Mesothelial cell of epicardium (in vitro differentiated cells): ENCODE results near the gene SOX6. TPM values are rescaled to one million over a fixed set of nuclear protein-coding genes. Genes with fewer than 3 reads are reported as not detected.

Source experiments
- DNase-seq, 2 experiments: peaks; one replicate each; pipeline ENCODE4 v3.0.0; 2021; ENCODE audit warnings: low spot score in 2 of 2; ENCODE audit not compliant: unreplicated experiment in 2 of 2
- H3K27ac Mint-ChIP-seq: 2 replicates; pipeline ENCODE4 v1.8.0; 2021; ENCODE audit warnings: mixed read lengths
- H3K27me3 Mint-ChIP-seq: 2 replicates; pipeline ENCODE4 v1.8.0; 2021; ENCODE audit warnings: low read depth, mixed read lengths
- H3K36me3 Mint-ChIP-seq: 2 replicates; pipeline ENCODE4 v1.8.0; 2021; ENCODE audit warnings: mixed read lengths
- H3K4me1 Mint-ChIP-seq: 2 replicates; pipeline ENCODE4 v1.8.0; 2021; ENCODE audit warnings: mixed read lengths
- H3K4me3 Mint-ChIP-seq: 2 replicates; pipeline ENCODE4 v1.8.0; 2021; ENCODE audit warnings: mild to moderate bottlenecking, moderate library complexity, mixed read lengths
- H3K9me3 Mint-ChIP-seq: 2 replicates; pipeline ENCODE4 v1.8.0; 2021; ENCODE audit warnings: mixed read lengths
- CTCF ChIP-seq: fragments of 200-600 bp; sonication (generic); IDR thresholded peaks from one replicate; pipeline ENCODE4 v1.5.0; 2021; ENCODE audit warnings: antibody characterized with exemption; ENCODE audit not compliant: unreplicated experiment
- total RNA-seq: library from RNA; stranded (reverse); gene quantifications from 3 replicates; pipeline ENCODE4 v1.2.1, GENCODE V29; 2021

The SOX6 gene
- total RNA-seq, 1 donor from 2014 or later = 46.4 TPM

GRCh38 chr11:16296273-16296672 lies 60.1 kb downstream of the SOX6 start:
- H3K4me3 Mint-ChIP-seq = no peak overlapping the region
- peaks cover 44% of the 10 kb centered on the region for H3K4me1 Mint-ChIP-seq
- TF ChIP-seq CTCF = no peak
- no peaks in the 10 kb centered on the region for H3K27me3 Mint-ChIP-seq
- no peak overlapping the region for H3K27ac Mint-ChIP-seq
- DNase-seq = no peak
- H3K36me3 Mint-ChIP-seq = no peaks in the 10 kb centered on the region
- H3K9me3 Mint-ChIP-seq = no peaks in the 10 kb centered on the region

GRCh38 chr11:16295592-16295991 lies 60.8 kb downstream of the SOX6 start:
- H3K9me3 Mint-ChIP-seq = no peaks in the 10 kb centered on the region
- no peaks in the 10 kb centered on the region for H3K36me3 Mint-ChIP-seq
- no peak for DNase-seq
- TF ChIP-seq CTCF = no peak
- H3K27me3 Mint-ChIP-seq = no peaks in the 10 kb centered on the region
- H3K4me1 Mint-ChIP-seq = peaks cover 43% of the 10 kb centered on the region
- no peak overlapping the region for H3K27ac Mint-ChIP-seq
- H3K4me3 Mint-ChIP-seq = no peak overlapping the region

- no peak for TF ChIP-seq CTCF
- Mint-ChIP-seq H3K27me3 (no peaks in the 10 kb centered on the region), H3K27ac (peak overlapping the region; percentile 13), H3K4me1 (peaks cover 38% of the 10 kb centered on the region), H3K4me3 (no peak overlapping the region), H3K36me3 (no peaks in the 10 kb centered on the region), H3K9me3 (peaks cover 3% of the 10 kb centered on the region)
- DNase-seq = no peak
These were observed 63.1 kb downstream of the SOX6 start for GRCh38 chr11:16293204-16293681.

- Mint-ChIP-seq H3K27ac (peak overlapping the region; percentile 67), H3K9me3 (peaks cover 3% of the 10 kb centered on the region), H3K4me3 (no peak overlapping the region), H3K36me3 (no peaks in the 10 kb centered on the region), H3K27me3 (no peaks in the 10 kb centered on the region), H3K4me1 (peaks cover 31% of the 10 kb centered on the region)
- TF ChIP-seq CTCF = no peak
- DNase-seq = no peak
These were observed 64.0 kb downstream of the SOX6 start for GRCh38 chr11:16292167-16292859.

DNA sequence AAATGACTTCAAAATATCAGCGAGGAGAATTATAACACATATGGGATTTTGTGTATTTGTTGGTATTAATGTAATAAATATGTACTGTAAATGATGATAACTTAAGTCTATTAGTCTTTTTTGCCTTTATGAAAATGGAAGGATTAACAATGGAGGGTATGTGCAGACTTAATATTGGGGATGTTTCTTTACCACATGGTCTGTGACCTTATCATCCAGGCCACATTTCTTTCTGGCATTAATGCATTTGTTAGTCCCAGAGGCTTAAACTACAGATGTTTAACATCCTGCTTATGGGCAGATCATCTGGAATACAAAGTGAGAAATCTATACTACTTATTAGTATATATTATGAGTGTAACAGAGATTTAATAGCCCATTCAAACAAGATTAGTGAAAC lies 64.6 kb downstream of the SOX6 start:
- no peak overlapping the region for H3K4me3 Mint-ChIP-seq

More for the DNA sequence above, 64.6 kb downstream of the SOX6 start:
- Mint-ChIP-seq H3K27me3 (no peaks in the 10 kb centered on the region), H3K4me1 (peaks cover 31% of the 10 kb centered on the region), H3K27ac (no peak overlapping the region), H3K9me3 (peaks cover 3% of the 10 kb centered on the region), H3K36me3 (no peaks in the 10 kb centered on the region)
- no peak for DNase-seq
- no peak for TF ChIP-seq CTCF
